SIG-M5 treated with dmso at 0.1 percent for 504 hours (cell line): ENCODE data around the gene TPSAB1.

Source experiments
- DNase-seq: peaks from one replicate; lab custom pipeline; 2025; ENCODE audit not compliant: unreplicated experiment; lab: John Stamatoyannopoulos, UW

TPSAB1 gene

GRCh38 chr16:1283296-1283695 is 42.8 kb downstream of the TPSAB1 start:
- DNase-seq, result no peak

- DNase-seq, result no peak
Measured at GRCh38 chr16:1283996-1284616, 43.6 kb downstream of the TPSAB1 start.

DNA sequence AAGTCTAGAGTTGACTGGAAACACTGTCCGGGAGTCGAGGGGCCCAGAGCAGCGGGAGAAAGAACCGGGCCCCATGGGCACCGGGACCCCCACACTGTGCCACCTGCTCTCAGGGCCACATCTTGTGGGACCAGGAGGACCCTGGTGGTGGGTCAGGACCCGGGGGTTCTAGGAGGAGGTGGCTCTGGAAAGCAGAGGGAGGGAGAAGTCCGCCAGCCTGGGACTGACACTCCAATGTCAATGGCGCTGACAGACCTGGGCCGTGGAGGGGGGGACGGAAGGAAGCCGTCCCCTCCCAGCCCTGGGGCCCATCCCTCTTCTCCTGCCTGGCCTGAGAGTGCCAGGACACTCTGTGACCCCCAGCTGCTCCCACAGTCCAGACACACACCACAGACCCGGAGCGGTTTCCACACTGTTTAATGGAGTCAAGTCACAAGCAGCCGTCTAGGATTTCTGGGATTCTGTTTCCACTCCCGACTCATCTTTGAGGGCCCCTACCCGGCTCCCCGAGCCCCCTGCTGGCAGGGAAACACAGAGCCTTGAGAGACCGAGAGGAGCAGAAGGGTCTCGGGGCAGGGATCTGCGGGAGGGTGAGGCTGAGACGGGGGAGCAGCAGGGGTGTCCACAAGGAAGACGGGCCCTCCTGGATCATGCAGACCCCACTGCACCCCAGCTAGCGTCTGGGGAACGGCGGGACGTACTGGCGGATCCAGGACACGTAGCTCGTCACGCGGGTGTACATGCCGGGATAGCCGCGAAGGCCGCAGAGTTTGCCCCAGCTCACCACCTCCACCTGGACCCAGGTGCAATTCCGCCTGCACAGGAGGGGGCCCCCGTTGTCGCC is 45.4 kb downstream of the TPSAB1 start:
- DNase-seq, result no peak

- DNase-seq, result no peak
Measured at GRCh38 chr16:1286513-1287094, 46.1 kb downstream of the TPSAB1 start.

- no peak for DNase-seq
Measured at GRCh38 chr16:1287982-1288670, 47.6 kb downstream of the TPSAB1 start.

- no peak for DNase-seq
Measured at GRCh38 chr16:1288813-1289476, 48.4 kb downstream of the TPSAB1 start.

- no peak for DNase-seq
Measured at GRCh38 chr16:1289477-1289866, 49.0 kb downstream of the TPSAB1 start.

DNA sequence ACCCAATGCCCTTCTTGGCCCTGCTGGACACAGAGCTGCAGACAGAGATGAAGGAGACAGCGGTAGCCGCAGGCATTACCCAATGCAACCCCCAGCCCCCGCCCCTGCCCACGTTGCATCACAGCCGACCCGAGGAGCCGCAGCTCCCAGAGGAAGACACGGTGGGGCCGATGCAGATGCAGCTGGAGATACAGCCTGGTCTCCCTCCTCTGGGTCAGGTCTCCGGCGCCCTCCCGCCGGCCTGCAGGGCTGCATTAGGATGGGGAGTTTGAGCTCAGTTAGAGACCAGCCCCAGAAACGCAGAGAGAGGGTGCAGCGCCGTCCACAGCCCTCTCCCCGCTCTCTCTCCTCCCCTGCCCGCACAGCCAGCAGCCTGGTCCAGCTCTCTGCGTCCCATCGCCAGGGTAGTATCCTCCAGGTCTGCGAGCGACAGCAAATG is 49.6 kb downstream of the TPSAB1 start:
- peak; percentile 29 for DNase-seq

- DNase-seq, result no peak
Measured at GRCh38 chr16:1290860-1291575, 50.5 kb downstream of the TPSAB1 start.

DNA sequence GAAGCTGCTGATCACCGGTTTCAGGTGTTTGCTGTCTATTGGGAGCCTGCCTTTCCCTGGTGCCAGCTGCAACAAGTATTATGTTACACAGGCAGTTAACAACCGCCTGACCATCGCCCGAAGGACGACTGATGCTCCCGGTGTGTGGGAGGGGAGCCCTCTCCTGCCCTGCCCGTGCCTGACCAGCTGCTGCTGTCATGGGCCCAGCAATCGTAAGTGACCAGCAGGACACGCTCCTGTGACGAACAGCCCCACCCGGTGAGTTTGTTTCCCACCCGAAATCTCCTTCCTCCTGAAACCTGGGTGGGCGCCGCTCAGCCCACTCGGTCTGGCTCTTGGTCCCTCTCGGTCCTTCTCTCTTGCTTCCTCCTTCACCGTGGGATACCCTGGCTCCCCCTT is 51.1 kb downstream of the TPSAB1 start:
- DNase-seq, result no peak
